Large intestine (tissue), 3 donors: ENCODE results near the gene HSD17B14. TPM values are rescaled to one million over a fixed set of nuclear protein-coding genes. Genes with fewer than 3 reads are reported as not detected.
"Not testable (repeated sequence)": the region's sequence is repeated elsewhere in the genome, so short reads cannot be mapped to it uniquely, and the experiment has no call there.

ENCODE experiments used
- DNase-seq, 2 donors: peaks; one replicate each; pipeline versions ENCODE4 v3.0.0 to v3.0.0-alpha.2; 2013
- H3K27ac ChIP-seq: one replicate; pipeline ENCODE4 v1.5.1; 2013; ENCODE audit warnings: low read length
- H3K27me3 ChIP-seq: 2 replicates; pipeline ENCODE4 v1.6.1; 2013; ENCODE audit warnings: low read length; ENCODE audit not compliant: control insufficient read depth, insufficient read depth
- H3K36me3 ChIP-seq: 2 replicates; pipeline ENCODE4 v1.6.1; 2013; ENCODE audit warnings: low read length; ENCODE audit not compliant: control insufficient read depth, insufficient read depth
- H3K4me1 ChIP-seq: one replicate; pipeline ENCODE4 v1.6.1; 2013; ENCODE audit warnings: low read length; ENCODE audit not compliant: control insufficient read depth, insufficient read depth
- H3K4me3 ChIP-seq: one replicate; pipeline ENCODE4 v1.5.1; 2013; ENCODE audit warnings: low read length
- H3K9me3 ChIP-seq: one replicate; pipeline ENCODE4 v1.6.1; 2013; ENCODE audit warnings: mild to moderate bottlenecking, low read depth, low read length, moderate library complexity; ENCODE audit not compliant: control insufficient read depth
- WGBS: methylation state at CpG from one replicate; pipeline ENCODE4 v1.1.5; 2013; ENCODE audit warnings: low lambda C conversion rate; ENCODE audit not compliant: insufficient coverage; 5-methylcytosine and 5-hydroxymethylcytosine counted together
- polyA plus RNA-seq: library from polyadenylated mRNA; unstranded; fragments of 120-200 nt; gene quantifications from one replicate; pipeline ENCODE4 v1.2.1, GENCODE V29; 2013

Gene HSD17B14
- polyA plus RNA-seq, 1 donor: 78.1 TPM

GRCh38 chr19:48768171-48768753 lies 68.0 kb downstream of the HSD17B14 start:
- H3K4me3 ChIP-seq, H3K9me3 ChIP-seq, H3K27ac ChIP-seq, DNase-seq, H3K27me3 ChIP-seq, H3K4me1 ChIP-seq, H3K36me3 ChIP-seq: not testable (repeated sequence)
- no CpG with 5 or more reads among the region's 6 CpGs for WGBS

- H3K36me3 ChIP-seq, H3K9me3 ChIP-seq, H3K4me1 ChIP-seq, DNase-seq, H3K4me3 ChIP-seq, H3K27ac ChIP-seq: not testable (repeated sequence)
- WGBS: no CpG with 5 or more reads among the region's 5 CpGs
- peaks cover 12% of the 10 kb centered on the region for H3K27me3 ChIP-seq
Measured at GRCh38 chr19:48765816-48766215, 70.5 kb downstream of the HSD17B14 start.

Other genes starting within 250 kb of the HSD17B14 start
- 4.2 TPM for gene SPACA4, start 229.7 kb downstream of the HSD17B14 start, polyA plus RNA-seq
- gene FAM83E, start 221.4 kb downstream of the HSD17B14 start, polyA plus RNA-seq: 77.5 TPM
- 2,091 TPM for gene RPL18, start 217.3 kb downstream of the HSD17B14 start, polyA plus RNA-seq
- 20.1 TPM for gene SPHK2, start 217.0 kb downstream of the HSD17B14 start, polyA plus RNA-seq
- gene DBP, start 199.1 kb downstream of the HSD17B14 start, polyA plus RNA-seq: 4.0 TPM
- gene CA11, start 190.3 kb downstream of the HSD17B14 start, polyA plus RNA-seq: 10.1 TPM
- 0.42 TPM for gene NTN5, start 163.5 kb downstream of the HSD17B14 start, polyA plus RNA-seq
- gene FUT2, start 140.5 kb downstream of the HSD17B14 start, polyA plus RNA-seq: 105 TPM
- gene MAMSTR, start 116.8 kb downstream of the HSD17B14 start, polyA plus RNA-seq: 4.1 TPM
- 6.9 TPM for gene RASIP1, start 95.9 kb downstream of the HSD17B14 start, polyA plus RNA-seq
- 0.40 TPM for gene IZUMO1, start 89.6 kb downstream of the HSD17B14 start, polyA plus RNA-seq
- 1.3 TPM for gene FUT1, start 83.8 kb downstream of the HSD17B14 start, polyA plus RNA-seq
- gene FGF21, start 81.0 kb downstream of the HSD17B14 start, polyA plus RNA-seq: not detected
- 76.4 TPM for gene BCAT2, start 25.5 kb downstream of the HSD17B14 start, polyA plus RNA-seq
- 14.5 TPM for gene PLEKHA4, start 32.1 kb upstream of the HSD17B14 start, polyA plus RNA-seq
- gene PPP1R15A, start 35.9 kb upstream of the HSD17B14 start, polyA plus RNA-seq: 80.5 TPM
- 0.28 TPM for gene TULP2, start 62.3 kb upstream of the HSD17B14 start, polyA plus RNA-seq
- gene NUCB1, start 63.8 kb upstream of the HSD17B14 start, polyA plus RNA-seq: 237 TPM
- 5.2 TPM for gene DHDH, start 97.2 kb upstream of the HSD17B14 start, polyA plus RNA-seq
- gene BAX, start 118.4 kb upstream of the HSD17B14 start, polyA plus RNA-seq: 129 TPM
- 6,937 TPM for gene FTL, start 128.8 kb upstream of the HSD17B14 start, polyA plus RNA-seq
- gene GYS1, start 156.8 kb upstream of the HSD17B14 start, polyA plus RNA-seq: 39.1 TPM
- gene RUVBL2, start 157.4 kb upstream of the HSD17B14 start, polyA plus RNA-seq: 65.0 TPM
- not detected for gene LHB, start 180.6 kb upstream of the HSD17B14 start, polyA plus RNA-seq
- gene CGB3, start 187.8 kb upstream of the HSD17B14 start, polyA plus RNA-seq: not detected
- not detected for gene CGB2, start 195.4 kb upstream of the HSD17B14 start, polyA plus RNA-seq
- gene CGB1, start 200.4 kb upstream of the HSD17B14 start, polyA plus RNA-seq: not detected
- not detected for gene CGB5, start 207.4 kb upstream of the HSD17B14 start, polyA plus RNA-seq
- gene CGB8, start 212.6 kb upstream of the HSD17B14 start, polyA plus RNA-seq: not detected
- 0.06 TPM for gene CGB7, start 221.3 kb upstream of the HSD17B14 start, polyA plus RNA-seq
- 0.16 TPM for gene NTF4, start 228.3 kb upstream of the HSD17B14 start, polyA plus RNA-seq
- gene KCNA7, start 236.2 kb upstream of the HSD17B14 start, polyA plus RNA-seq: 0.01 TPM
- 295 TPM for gene SNRNP70, start 249.0 kb upstream of the HSD17B14 start, polyA plus RNA-seq